Measurements from ENCODE around the gene PRPS1L1. TPM values are rescaled to one million over a fixed set of nuclear protein-coding genes. Genes with fewer than 3 reads are reported as not detected.

The PRPS1L1 gene
- total RNA-seq, 1 donor from 2014 or later: not detected

DNA sequence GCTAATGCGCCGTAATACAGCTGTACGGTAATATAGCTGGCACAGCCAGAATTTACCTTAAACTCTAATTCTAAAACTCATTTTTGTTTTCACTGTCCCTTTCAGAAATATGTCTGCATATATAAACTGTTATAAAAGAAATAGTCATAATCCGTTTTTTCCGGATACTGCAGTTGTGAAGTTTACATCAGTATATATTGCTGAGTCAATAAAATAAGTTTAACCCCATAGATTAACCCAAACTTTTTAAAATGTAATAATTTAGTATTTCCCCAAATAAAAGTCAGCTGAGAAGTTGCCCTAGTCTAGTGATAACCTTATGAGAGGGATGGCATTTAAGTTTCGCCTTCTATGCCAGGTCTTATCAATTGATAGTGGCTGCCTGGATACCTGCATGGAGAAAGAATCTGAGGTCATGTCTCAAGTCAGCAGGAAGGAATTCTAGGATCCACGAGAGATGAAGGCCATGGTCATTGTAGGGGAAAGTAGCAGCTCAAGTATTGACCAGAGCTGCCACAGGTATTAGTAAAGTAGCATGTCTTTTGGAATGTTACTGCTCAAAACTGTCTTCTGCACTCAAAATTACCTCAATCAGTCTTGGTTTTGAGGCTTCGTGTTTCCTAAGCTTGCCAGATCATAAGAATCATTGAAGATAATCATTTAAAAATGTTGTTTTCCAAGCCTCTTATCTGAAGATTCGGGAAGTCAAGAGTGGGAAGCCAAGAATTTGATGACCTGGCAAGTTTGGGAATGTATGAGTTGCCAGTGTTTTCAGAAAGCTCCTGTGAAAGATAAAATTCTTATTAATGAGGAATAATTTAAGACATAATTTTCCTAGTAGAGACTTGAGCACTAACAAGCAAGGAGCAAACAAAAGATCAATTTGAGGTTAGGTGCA is 10.8 kb downstream of the PRPS1L1 start:
- peaks cover 5% of the 10 kb centered on the region for H3K36me3 Mint-ChIP-seq (ENCODE audit: unreplicated experiment)
- TF ChIP-seq, protein P1, sequence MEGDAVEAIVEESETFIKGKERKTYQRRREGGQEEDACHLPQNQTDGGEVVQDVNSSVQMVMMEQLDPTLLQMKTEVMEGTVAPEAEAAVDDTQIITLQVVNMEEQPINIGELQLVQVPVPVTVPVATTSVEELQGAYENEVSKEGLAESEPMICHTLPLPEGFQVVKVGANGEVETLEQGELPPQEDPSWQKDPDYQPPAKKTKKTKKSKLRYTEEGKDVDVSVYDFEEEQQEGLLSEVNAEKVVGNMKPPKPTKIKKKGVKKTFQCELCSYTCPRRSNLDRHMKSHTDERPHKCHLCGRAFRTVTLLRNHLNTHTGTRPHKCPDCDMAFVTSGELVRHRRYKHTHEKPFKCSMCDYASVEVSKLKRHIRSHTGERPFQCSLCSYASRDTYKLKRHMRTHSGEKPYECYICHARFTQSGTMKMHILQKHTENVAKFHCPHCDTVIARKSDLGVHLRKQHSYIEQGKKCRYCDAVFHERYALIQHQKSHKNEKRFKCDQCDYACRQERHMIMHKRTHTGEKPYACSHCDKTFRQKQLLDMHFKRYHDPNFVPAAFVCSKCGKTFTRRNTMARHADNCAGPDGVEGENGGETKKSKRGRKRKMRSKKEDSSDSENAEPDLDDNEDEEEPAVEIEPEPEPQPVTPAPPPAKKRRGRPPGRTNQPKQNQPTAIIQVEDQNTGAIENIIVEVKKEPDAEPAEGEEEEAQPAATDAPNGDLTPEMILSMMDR (IDR thresholded peaks at IDR 0.05; ENCODE audit: partially characterized antibody, unreplicated experiment): no peak
- no peak overlapping the region for H3K27ac Mint-ChIP-seq (ENCODE audit: unreplicated experiment)
- no peak overlapping the region for H3K4me3 Mint-ChIP-seq (ENCODE audit: unreplicated experiment)
- H3K27me3 Mint-ChIP-seq (ENCODE audit: unreplicated experiment): peaks cover 5% of the 10 kb centered on the region
- no peaks in the 10 kb centered on the region for H3K9me3 Mint-ChIP-seq (ENCODE audit: unreplicated experiment)
- H3K4me1 Mint-ChIP-seq (ENCODE audit: low read depth, unreplicated experiment): no peaks in the 10 kb centered on the region
- DNase-seq: no peak

DNA sequence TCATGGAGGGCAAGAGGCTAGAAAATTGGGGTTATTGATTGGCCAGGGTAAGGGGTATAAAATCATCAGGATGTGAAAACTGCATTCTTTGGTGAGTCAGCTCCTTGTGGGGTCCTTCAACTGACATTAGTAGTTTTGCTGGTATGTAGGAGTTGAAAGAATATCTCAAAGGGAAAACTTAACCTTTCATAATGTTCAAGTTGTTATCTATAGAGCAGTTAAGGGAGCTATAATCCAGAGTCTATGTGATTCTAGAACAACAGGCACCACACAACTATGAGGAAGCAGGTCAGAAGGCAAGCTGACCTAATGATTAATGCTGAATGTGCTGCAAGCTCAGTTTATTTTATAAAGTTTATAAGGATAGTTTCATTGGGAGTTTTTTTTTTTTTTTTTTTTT is 13.7 kb downstream of the PRPS1L1 start:
- TF ChIP-seq, protein P1 (IDR thresholded peaks at IDR 0.05; ENCODE audit: partially characterized antibody, unreplicated experiment): no peak
- Mint-ChIP-seq H3K4me3 (ENCODE audit: unreplicated experiment) (no peak overlapping the region), H3K36me3 (ENCODE audit: unreplicated experiment) (peaks cover 9% of the 10 kb centered on the region), H3K4me1 (ENCODE audit: low read depth, unreplicated experiment) (no peaks in the 10 kb centered on the region), H3K9me3 (ENCODE audit: unreplicated experiment) (no peaks in the 10 kb centered on the region), H3K27ac (ENCODE audit: unreplicated experiment) (no peak overlapping the region), H3K27me3 (ENCODE audit: unreplicated experiment) (peaks cover 1% of the 10 kb centered on the region)
- no peak for DNase-seq

DNA sequence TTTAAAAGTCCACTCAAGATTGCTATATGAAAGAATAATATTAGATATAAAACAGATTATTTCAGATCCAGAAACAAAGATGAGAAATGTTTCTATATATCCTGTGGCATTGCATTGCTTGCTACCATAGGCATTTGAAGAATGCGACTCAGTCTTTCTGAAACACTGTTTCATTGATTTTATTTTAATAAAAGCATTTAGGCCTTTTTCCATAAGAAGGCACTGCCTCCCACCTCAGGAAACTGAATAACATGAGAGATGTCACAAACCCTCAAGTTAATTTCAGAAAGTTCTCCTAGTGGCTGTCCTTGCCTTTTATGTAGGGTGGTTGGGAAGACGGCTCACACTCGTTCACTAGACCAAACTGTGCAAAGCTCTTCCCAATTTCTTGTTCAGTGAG is 23.3 kb downstream of the PRPS1L1 start:
- Mint-ChIP-seq H3K9me3 (ENCODE audit: unreplicated experiment) (no peaks in the 10 kb centered on the region), H3K27me3 (ENCODE audit: unreplicated experiment) (no peaks in the 10 kb centered on the region), H3K4me1 (ENCODE audit: low read depth, unreplicated experiment) (no peaks in the 10 kb centered on the region), H3K4me3 (ENCODE audit: unreplicated experiment) (no peak overlapping the region), H3K27ac (ENCODE audit: unreplicated experiment) (no peak overlapping the region), H3K36me3 (ENCODE audit: unreplicated experiment) (no peaks in the 10 kb centered on the region)
- TF ChIP-seq, protein P1 (IDR thresholded peaks at IDR 0.05; ENCODE audit: partially characterized antibody, unreplicated experiment): no peak
- DNase-seq: no peak

DNA sequence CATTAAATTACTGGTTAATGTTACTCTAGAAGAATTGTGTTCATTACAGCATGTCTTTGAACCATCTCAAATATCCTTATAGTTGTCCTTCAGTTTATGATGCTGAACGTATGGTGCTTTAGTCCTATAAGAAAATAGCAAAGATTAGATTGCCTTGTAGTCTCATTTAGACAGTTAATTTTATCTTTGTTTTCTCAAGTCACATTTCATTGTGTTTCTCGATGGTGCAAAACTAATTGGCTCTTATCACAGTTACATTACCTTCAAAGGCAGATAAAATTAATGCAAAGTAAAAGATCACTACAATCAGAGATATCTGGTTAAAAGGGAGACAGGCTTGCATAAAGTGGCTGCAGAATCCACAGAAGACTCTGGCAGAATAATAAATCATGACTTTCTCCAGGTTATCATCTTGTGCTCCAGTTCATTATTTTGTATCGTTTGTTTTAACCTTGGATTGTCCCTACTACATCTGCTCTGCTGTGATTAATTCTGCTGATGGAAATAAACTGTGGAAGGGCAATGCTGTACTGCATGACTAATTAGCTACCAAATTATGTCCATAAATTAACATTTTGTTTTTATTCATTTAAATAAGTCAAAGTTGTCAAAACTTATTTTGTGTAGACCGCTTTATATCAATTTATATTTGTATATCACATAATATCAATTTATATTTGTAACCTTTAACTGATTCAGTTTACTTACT is 24.2 kb downstream of the PRPS1L1 start:
- DNase-seq: no peak
- Mint-ChIP-seq H3K36me3 (ENCODE audit: unreplicated experiment) (no peaks in the 10 kb centered on the region), H3K4me1 (ENCODE audit: low read depth, unreplicated experiment) (no peaks in the 10 kb centered on the region), H3K27me3 (ENCODE audit: unreplicated experiment) (no peaks in the 10 kb centered on the region), H3K4me3 (ENCODE audit: unreplicated experiment) (no peak overlapping the region), H3K27ac (ENCODE audit: unreplicated experiment) (no peak overlapping the region), H3K9me3 (ENCODE audit: unreplicated experiment) (no peaks in the 10 kb centered on the region)
- TF ChIP-seq, protein P1 (IDR thresholded peaks at IDR 0.05; ENCODE audit: partially characterized antibody, unreplicated experiment): no peak

DNA sequence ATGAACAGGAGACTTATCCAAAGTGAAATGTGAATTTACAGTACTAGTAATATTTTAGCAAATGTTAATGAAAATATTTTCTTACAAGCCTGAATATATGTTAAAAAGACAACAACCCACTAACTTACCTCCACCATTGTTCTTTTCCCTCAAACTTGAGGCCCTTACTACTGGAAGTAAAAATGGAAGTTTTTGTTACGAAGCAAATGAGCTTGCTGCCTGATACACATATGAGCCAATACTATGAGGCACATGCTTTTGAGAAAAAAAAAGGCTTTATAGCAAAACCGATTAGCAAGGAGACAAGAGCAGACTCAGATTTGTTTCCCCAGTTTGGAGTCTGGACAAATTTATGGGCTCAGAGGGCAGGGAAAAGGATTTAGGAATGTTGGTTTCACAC is 29.0 kb downstream of the PRPS1L1 start:
- H3K27ac Mint-ChIP-seq (ENCODE audit: unreplicated experiment): no peak overlapping the region
- DNase-seq: no peak
- no peaks in the 10 kb centered on the region for H3K36me3 Mint-ChIP-seq (ENCODE audit: unreplicated experiment)
- TF ChIP-seq, protein P1 (IDR thresholded peaks at IDR 0.05; ENCODE audit: partially characterized antibody, unreplicated experiment): no peak
- H3K4me3 Mint-ChIP-seq (ENCODE audit: unreplicated experiment): no peak overlapping the region
- H3K9me3 Mint-ChIP-seq (ENCODE audit: unreplicated experiment): no peaks in the 10 kb centered on the region
- H3K4me1 Mint-ChIP-seq (ENCODE audit: low read depth, unreplicated experiment): peaks cover 2% of the 10 kb centered on the region
- H3K27me3 Mint-ChIP-seq (ENCODE audit: unreplicated experiment): no peaks in the 10 kb centered on the region

All from glutamatergic neuron (in vitro differentiated cells).